ENCODE data around the gene ZNF428. TPM values are rescaled to one million over a fixed set of nuclear protein-coding genes. Genes with fewer than 3 reads are reported as not detected.
A peak's percentile ranks its signal among the peaks of the same experiment; 100 is the strongest.

ZNF428 gene
- total RNA-seq, 1 experiment from 2014 or later = 39.6 TPM

GRCh38 chr19:43626838-43627237, 7.4 kb upstream of the ZNF428 start:
- intact Hi-C loops (cut with micrococcal nuclease) = no loop called here
- BruUV-seq (replicated peaks) = no TSS peak
- ChIA-PET CTCF (interaction anchor here (1.5 kb wide), 1 partner anchor 31 kb away, joined by 4 read pairs; the partner anchor contains the start of genes IRGQ and ZNF576), POLR2A (no interaction called here), RAD21 (ENCODE audit: low non-redundant PET in 1 of 2, low total read pairs in 2 of 2, uncharacterized antibody in 2 of 2, unreplicated experiment in 2 of 2) (no interaction called here)
- Histone ChIP-seq H3K9me3 (ENCODE audit: control insufficient read depth in 1 of 2, insufficient read depth in 1 of 2, low read depth in 1 of 2, low read length in 2 of 2) (no peaks in the 10 kb centered on the region), H3K4me3 (replicated peaks in 1 of 2; ENCODE audit: low read depth in 1 of 2, low read length in 2 of 2) (no peak overlapping the region), H3K4me1 (ENCODE audit: control insufficient read depth in 1 of 2, insufficient read depth in 2 of 2, low read length in 2 of 2) (peaks cover 12 to 17% of the 10 kb centered on the region in 2 experiments), H3K9ac (ENCODE audit: low read length) (no peak overlapping the region), H3K27ac (ENCODE audit: low read depth, low read length) (no peak overlapping the region), H2AFZ (ENCODE audit: low read depth, low read length, poor library complexity, severe bottlenecking) (no peak overlapping the region), H3K79me2 (ENCODE audit: insufficient read depth, low read length) (no peaks in the 10 kb centered on the region), H3K9me2 (ENCODE audit: insufficient read depth) (no peaks in the 10 kb centered on the region), H3K36me3 (ENCODE audit: control insufficient read depth in 1 of 2, insufficient read depth in 2 of 2, low read length in 2 of 2) (no peaks in the 10 kb centered on the region), H4K20me1 (ENCODE audit: insufficient read depth) (no peaks in the 10 kb centered on the region), H3K4me2 (ENCODE audit: low read length) (no peak overlapping the region), H3K27me3 (ENCODE audit: insufficient read depth, low read length) (no peaks in the 10 kb centered on the region)
- ATAC-seq (no peak), DNase-seq (ENCODE audit: low read depth, low spot score) (no peak)
- no peak for TF ChIP-seq CBX3 (IDR thresholded peaks at IDR 0.05; ENCODE audit: low read depth)
- TF ChIP-seq ELF1 (IDR thresholded peaks at IDR 0.05; ENCODE audit: borderline replicate concordance, low read depth) = no peak
- no peak for TF ChIP-seq EZH2phosphoT487 (IDR thresholded peaks at IDR 0.05; ENCODE audit: borderline replicate concordance)
- no peak for TF ChIP-seq MAX (IDR thresholded peaks at IDR 0.05)
- no peak for TF ChIP-seq CEBPB (IDR thresholded peaks at IDR 0.05; ENCODE audit: low read depth)
- TF ChIP-seq ZNF274 (IDR thresholded peaks at IDR 0.05; ENCODE audit: low read depth, low read length) = no peak

- H3K9me3 ChIP-seq (ENCODE audit: control insufficient read depth in 1 of 2, insufficient read depth in 1 of 2, low read depth in 1 of 2, low read length in 2 of 2) = no peaks in the 10 kb centered on the region
- no peak overlapping the region for H3K9ac ChIP-seq (ENCODE audit: low read length)
- POLR2A ChIA-PET = interaction anchor here (1.1 kb wide), 1 partner anchor 93 kb away, joined by 3 read pairs; the partner anchor contains the start of gene ZNF575
- DNase-seq (ENCODE audit: low read depth, low spot score) = no peak
- H4K20me1 ChIP-seq (ENCODE audit: insufficient read depth) = no peaks in the 10 kb centered on the region
- H3K4me3 ChIP-seq (replicated peaks in 1 of 2; ENCODE audit: low read depth in 1 of 2, low read length in 2 of 2) = no peak overlapping the region
- CTCF ChIA-PET = interaction anchor here (1.4 to 1.5 kb wide), 2 partner anchors 30 to 42 kb away, joined by 4 read pairs; partner anchors contain the start of genes IRGQ and ZNF576
- ATAC-seq = peak; percentile 31; the same call in 1 of the 2 replicates
- H2AFZ ChIP-seq (ENCODE audit: low read depth, low read length, poor library complexity, severe bottlenecking) = no peak overlapping the region
- BruUV-seq (replicated peaks) = no TSS peak
- peaks cover 12 to 17% of the 10 kb centered on the region in 2 experiments for H3K4me1 ChIP-seq (ENCODE audit: control insufficient read depth in 1 of 2, insufficient read depth in 2 of 2, low read length in 2 of 2)
- no peaks in the 10 kb centered on the region for H3K36me3 ChIP-seq (ENCODE audit: control insufficient read depth in 1 of 2, insufficient read depth in 2 of 2, low read length in 2 of 2)
- intact Hi-C loops (cut with micrococcal nuclease) = no loop called here
- TF ChIP-seq YY1 (IDR thresholded peaks at IDR 0.05; ENCODE audit: extremely low read depth, insufficient replicate concordance, low read depth, low read length) (no peak), EGR1 (IDR thresholded peaks at IDR 0.05; ENCODE audit: low read depth) (no peak), MAX (IDR thresholded peaks at IDR 0.05) (no peak), EZH2 (IDR thresholded peaks at IDR 0.05) (no peak), SP1 (IDR thresholded peaks at IDR 0.05; ENCODE audit: low read depth) (no peak), TCF7L2 (IDR thresholded peaks at IDR 0.05; ENCODE audit: borderline replicate concordance, extremely low read depth, insufficient read depth, insufficient read length) (no peak), ZFX (IDR thresholded peaks at IDR 0.05) (no peak)
- H3K9me2 ChIP-seq (ENCODE audit: insufficient read depth) = no peaks in the 10 kb centered on the region
- no peak overlapping the region for H3K27ac ChIP-seq (ENCODE audit: low read depth, low read length)
- no peak overlapping the region for H3K4me2 ChIP-seq (ENCODE audit: low read length)
- H3K79me2 ChIP-seq (ENCODE audit: insufficient read depth, low read length) = no peaks in the 10 kb centered on the region
- RAD21 ChIA-PET (ENCODE audit: low non-redundant PET in 1 of 2, low total read pairs in 2 of 2, uncharacterized antibody in 2 of 2, unreplicated experiment in 2 of 2) = no interaction called here
- H3K27me3 ChIP-seq (ENCODE audit: insufficient read depth, low read length) = no peaks in the 10 kb centered on the region
These were observed 6.6 kb upstream of the ZNF428 start for GRCh38 chr19:43625918-43626579.

Measured in HCT116 (cell line).